Stimulated activated CD4-positive, alpha-beta T cell treated with anti-CD3 and anti-CD28 coated beads, Interleukin-12 subunit alpha, Interleukin-12 subunit beta, amount 100 ng/mL, for 48 hours (primary cell): ENCODE measurements around the gene KAZALD1.

Source experiments
- DNase-seq, 3 donors: peaks; one replicate each; pipeline ENCODE4 v3.0.0-alpha.2; 2020; ENCODE audit warnings: low read depth in 2 of 3, low spot score in 1 of 3

KAZALD1 gene

GRCh38 chr10:101094121-101094879 is 32.5 kb downstream of the KAZALD1 start:
- DNase-seq = no peak

- no peak for DNase-seq
These were observed 33.2 kb downstream of the KAZALD1 start for GRCh38 chr10:101095004-101095403.

- DNase-seq = peak; percentile 65 to 78 (median 66)
These were observed 33.9 kb downstream of the KAZALD1 start for GRCh38 chr10:101095550-101096213.

GRCh38 chr10:101096378-101096777 is 34.6 kb downstream of the KAZALD1 start:
- no peak for DNase-seq

- DNase-seq = no peak
These were observed 36.1 kb downstream of the KAZALD1 start for GRCh38 chr10:101097881-101098280.

- DNase-seq = no peak
These were observed 38.1 kb downstream of the KAZALD1 start for GRCh38 chr10:101099901-101100300.

- DNase-seq = no peak
These were observed 39.6 kb downstream of the KAZALD1 start for GRCh38 chr10:101101372-101101881.

- no peak for DNase-seq
These were observed 41.6 kb downstream of the KAZALD1 start for GRCh38 chr10:101103430-101103829.

- no peak for DNase-seq
These were observed 44.6 kb downstream of the KAZALD1 start for GRCh38 chr10:101106351-101106750.

- DNase-seq = no peak
These were observed 46.0 kb downstream of the KAZALD1 start for GRCh38 chr10:101107771-101108170.

GRCh38 chr10:101110856-101111523 is 49.2 kb downstream of the KAZALD1 start:
- DNase-seq = no peak

GRCh38 chr10:101111547-101111946 is 49.8 kb downstream of the KAZALD1 start:
- DNase-seq = no peak

GRCh38 chr10:101112799-101113594 is 51.2 kb downstream of the KAZALD1 start:
- DNase-seq = no peak

- no peak for DNase-seq
These were observed 52.2 kb downstream of the KAZALD1 start for GRCh38 chr10:101113890-101114403.

- DNase-seq = no peak
These were observed 52.9 kb downstream of the KAZALD1 start for GRCh38 chr10:101114646-101115045.
